NCI-H1105 treated with DMSO at 0.1 percent for 48 hours (cell line): ENCODE results near the gene SHROOM3.
"Not testable (repeated sequence)": the region's sequence is repeated elsewhere in the genome, so short reads cannot be mapped to it uniquely, and the experiment has no call there.

Source experiments
- DNase-seq: peaks from one replicate; lab custom pipeline; 2025; lab: John Stamatoyannopoulos, UW

The SHROOM3 gene

DNA sequence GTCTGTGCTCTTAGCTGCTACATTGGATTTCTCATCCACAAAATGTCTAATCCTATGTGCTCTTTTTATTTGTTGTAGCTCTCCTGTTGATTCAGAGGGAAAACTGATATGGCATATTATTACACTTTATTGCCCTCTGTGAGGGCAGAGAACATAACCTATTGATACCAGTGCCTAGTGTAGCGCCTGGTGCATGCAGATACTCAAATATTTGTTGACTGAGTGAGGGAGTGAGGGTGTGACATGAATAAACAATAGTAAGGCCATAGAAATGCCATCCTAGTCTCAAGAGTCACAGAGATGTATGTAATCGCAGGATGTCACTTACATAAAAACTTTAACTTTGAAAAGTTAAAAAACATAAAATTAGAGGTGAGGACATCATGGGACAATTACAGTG is 159.1 kb downstream of the SHROOM3 start:
- no peak for DNase-seq

DNA sequence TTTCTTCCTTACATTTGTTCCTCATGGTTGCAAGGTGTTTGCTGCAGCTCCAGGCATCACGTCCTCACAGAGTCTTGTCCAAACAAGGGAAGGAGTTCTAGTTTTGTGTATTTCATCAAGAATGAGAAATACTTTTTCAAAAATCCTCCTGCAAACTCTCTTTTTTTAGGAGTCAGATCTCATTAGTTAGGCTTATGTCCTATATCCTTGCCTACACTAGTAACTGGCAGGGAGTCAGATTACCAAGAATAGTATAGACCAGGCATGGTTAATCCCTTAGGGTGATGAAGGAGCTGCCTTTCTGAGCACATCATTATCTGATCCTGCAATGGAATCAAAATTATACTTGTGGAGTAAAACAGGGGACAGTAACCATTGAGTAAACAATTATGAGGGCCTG is 160.4 kb downstream of the SHROOM3 start:
- no peak for DNase-seq

DNA sequence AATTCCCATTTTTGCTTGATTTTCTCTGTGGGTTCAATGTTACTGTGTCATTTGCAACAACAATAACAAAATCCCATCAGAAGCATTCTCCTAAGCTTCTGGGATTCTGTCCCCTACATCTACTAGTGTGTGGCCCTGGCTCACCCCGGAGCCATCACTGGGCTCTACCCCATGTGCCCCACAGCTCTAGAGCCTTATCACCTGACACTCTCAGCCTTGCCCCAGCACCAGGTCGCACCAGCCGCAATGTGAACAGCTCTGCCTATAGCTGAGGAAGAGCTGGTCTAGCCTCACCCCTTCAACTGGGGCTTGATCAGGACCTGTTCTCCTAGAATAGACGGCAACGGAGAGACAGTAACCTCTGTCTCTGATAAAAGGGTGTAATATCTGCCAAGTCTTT is 161.7 kb downstream of the SHROOM3 start:
- DNase-seq: no peak

DNA sequence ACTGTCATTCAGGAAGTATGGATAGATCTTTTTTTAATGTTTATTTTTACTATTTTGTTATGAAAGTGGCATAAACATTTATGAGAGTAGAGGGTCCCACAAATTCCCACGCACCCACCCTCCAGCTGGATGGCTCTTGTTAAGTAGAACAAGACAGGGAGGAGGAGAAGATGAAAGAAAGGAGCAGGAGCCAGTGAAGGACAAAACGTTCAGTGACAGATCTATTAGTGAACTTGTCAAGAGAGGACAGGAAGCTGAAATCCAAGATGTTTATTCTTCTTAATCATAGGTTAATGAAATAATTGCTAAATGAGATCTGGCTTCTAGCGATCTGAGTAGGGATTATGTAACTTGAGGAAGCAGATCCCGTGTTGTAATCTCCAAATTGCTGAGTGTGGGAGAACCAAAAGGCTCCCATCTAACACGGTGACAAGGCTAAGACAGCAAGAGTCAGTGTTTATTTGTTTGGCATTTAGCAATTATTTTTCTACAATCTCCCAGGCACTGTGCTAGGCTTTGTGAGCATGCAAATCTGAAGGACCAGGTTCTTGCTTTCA is 162.5 kb downstream of the SHROOM3 start:
- no peak for DNase-seq

- DNase-seq: no peak
Measured at GRCh38 chr4:76600447-76600846, 165.4 kb downstream of the SHROOM3 start.

DNA sequence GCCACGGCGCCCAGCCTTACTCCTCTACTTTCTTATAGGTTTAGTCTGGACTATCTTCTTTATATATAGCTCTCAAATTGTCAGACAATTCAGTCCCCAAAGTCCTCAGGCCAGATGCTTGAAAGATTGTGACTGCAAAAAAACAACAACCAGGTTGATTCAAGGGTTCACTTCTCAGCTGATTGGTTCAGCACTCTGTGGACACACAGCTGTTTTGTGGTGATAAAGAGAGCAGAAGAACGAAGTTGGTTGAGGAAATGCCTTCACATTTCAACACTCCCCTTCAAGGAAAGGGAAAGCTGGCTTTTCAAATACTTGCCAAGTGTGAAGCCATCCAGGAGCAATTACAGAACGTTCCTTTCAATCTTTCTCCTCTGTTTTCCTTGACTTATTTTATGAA is 166.8 kb downstream of the SHROOM3 start:
- no peak for DNase-seq

GRCh38 chr4:76605099-76605563 is 170.1 kb downstream of the SHROOM3 start:
- DNase-seq: no peak

GRCh38 chr4:76606645-76607265 is 171.7 kb downstream of the SHROOM3 start:
- no peak for DNase-seq

DNA sequence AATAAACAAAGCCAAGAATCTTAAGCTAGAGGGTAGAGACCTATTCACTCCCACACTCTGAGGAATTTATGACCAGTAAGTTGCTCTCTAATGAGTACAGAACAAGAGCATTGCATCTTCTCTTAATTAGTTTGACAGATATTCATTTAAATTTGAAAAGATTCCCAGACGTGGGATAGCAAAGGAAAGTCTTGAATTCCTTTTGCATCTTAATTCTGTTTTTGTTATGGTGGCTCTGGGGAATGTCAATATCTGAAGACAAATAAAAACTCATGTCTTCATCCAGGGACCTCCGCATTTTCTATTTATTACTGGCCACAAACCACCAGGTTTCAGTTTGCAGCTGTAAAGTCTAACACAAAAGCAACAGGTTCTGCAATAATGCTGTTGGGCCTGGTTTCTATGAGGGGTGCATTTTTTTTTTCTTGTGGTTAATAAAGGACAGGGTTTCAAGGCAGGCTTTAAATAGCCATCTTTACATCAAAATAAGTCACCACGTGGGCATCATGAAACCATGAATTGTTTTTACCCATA is 172.3 kb downstream of the SHROOM3 start:
- DNase-seq: no peak

DNA sequence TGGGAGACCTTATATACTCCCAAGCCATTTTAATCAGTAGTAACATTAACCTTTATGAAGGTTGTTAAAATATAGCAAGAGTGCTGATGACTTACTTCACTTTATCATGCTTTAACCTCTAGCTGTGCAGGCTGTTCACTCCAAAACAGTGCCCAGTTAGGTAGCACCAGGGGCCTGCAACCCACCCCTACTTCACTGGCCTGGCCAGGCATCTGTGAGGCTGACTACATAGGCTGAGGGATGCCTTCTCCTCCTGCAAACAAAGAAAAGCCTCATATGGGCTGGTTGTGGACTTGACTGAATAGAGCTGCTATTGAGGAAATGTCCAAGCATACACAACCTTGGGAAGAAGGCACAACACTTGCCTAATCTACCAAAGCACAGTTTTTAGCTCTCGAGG is 172.8 kb downstream of the SHROOM3 start:
- no peak for DNase-seq

DNA sequence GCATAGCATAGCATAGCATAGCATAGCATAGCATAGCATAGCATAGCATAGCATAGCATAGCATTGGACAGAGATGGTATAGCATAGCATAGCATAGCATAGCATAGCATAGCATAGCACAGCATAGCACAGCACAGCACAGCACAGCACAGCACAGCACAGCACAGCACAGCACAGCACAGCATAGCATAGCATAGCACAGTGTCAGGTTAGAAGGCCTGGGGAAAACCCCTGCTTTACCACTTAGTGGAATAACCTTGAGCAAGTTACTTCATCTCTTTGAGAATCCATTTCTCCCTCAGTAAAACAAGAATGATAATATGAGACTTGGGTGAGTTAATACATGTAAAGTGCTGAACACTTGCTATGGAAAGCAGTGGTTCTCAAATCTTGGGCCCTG is 173.5 kb downstream of the SHROOM3 start:
- not testable (repeated sequence) for DNase-seq

- no peak for DNase-seq
Measured at GRCh38 chr4:76610751-76611547, 175.9 kb downstream of the SHROOM3 start.

DNA sequence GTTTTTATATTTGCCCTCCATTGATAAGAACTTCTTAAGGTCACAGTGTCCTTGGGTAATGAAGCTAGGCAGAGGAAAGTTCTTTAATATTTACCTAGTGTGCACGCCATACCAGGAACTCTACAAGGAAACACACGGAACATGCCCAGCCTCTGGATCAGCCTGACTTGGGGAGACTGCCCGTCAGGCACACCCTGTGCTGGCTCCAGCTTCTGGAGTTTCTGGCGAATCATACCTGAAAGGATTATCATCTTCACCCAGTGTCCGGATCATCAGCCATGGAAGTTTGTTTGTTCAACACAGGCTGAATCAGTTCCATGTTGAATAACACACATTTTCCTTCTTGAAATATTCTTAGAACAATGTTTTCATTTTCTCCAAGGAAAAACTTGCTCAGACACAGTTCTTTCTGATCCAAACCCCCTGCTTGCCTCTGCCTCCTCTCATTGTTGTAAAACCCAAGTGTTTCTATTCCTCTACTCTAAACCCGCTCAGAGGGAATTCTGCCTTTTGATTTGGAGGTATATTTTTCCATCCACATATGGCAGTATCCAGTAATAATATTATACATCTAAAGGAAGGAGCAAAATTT is 176.7 kb downstream of the SHROOM3 start:
- no peak for DNase-seq

DNA sequence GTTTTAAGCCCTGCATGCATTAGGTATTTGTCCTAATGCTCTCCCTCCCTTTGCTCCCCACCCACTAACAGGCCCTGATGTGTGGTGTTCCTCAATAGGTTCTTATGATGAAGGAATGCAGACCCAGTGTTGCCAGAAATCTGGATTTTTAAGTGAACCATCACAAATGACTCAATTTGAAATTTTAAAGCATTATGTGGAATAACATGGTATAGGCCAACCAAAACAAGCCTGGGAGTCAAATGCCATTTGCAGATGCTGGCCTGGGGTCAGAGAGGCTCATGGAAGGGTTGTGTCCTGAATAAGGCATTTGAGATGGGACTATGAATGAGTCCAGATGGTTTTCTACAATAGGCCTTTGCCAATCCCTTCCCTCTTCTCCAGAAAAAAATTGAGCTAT is 179.6 kb downstream of the SHROOM3 start:
- DNase-seq: no peak

DNA sequence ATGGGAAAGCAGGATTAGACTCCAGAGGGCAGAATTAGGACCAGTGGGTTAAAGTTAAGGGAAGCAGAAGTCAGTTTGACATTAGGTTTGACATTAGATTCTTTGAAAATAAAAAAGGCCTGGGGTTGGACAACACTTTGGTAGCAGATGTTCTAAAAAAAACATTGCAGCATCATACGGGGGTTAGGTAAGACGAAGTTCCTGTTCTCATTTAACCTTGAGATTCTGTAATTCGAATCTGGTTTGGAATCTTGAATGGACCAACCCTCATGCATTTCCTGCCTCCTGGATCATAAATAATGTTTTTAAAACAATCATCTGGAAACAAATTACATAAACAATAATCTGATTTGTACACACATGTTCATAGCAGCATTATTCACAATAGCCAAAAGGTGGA is 181.0 kb downstream of the SHROOM3 start:
- no peak for DNase-seq

GRCh38 chr4:76616526-76616925 is 181.5 kb downstream of the SHROOM3 start:
- DNase-seq: no peak

GRCh38 chr4:76620723-76621468 is 185.9 kb downstream of the SHROOM3 start:
- no peak for DNase-seq

GRCh38 chr4:76622126-76622525 is 187.1 kb downstream of the SHROOM3 start:
- no peak for DNase-seq

DNA sequence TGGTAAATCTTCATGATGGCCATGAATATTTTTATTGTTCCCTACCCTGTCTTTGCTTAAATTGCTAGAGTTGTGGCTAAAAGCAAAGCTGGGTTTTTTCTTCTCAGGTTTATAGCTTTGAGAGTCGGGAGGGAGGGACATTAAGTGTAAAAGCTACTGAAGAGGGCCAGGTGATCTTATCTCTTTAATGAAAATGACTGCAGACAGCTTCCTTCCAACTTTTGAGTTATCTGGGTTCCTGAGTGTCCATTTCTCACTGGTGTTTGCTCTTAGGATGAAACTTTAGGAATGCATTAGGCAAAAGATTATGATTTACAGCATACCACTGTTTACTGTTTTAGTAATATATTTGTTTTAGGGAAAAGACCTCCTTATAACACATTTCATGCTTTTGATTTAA is 187.7 kb downstream of the SHROOM3 start:
- no peak for DNase-seq

- no peak for DNase-seq
Measured at GRCh38 chr4:76623217-76624045, 188.4 kb downstream of the SHROOM3 start.

DNA sequence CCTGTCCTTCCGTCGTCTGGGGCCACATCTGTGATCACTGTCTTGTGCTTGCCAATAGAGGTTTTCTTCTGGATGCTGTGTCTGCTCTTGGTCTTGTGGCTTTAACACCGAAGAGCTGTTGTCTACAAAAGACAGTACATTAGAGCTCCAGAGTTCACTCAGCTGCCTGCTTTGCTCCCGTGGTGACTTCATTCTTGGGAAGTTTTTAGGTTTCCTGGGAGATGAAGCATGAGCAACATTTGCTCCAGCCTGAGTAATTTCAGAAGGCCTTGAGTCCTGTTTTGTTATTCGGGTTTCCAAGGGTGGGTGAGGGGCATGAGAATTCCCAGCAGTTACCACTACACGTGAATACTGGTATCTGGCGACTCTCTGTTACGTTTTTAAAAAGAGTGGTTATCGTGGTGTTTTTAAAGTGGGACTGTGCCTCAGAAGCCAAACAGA is 189.2 kb downstream of the SHROOM3 start:
- DNase-seq: no peak
